IMR-90 (cell line): ENCODE measurements around the gene KLHL33. TPM values are rescaled to one million over a fixed set of nuclear protein-coding genes. Genes with fewer than 3 reads are reported as not detected.

Experiments used
- ATAC-seq: fragments of 200-7000 bp; cut with Tn5 transposase; 2 replicates; pipeline ENCODE4 v1.9.1; 2020; ENCODE audit warnings: low read depth, mild to moderate bottlenecking, moderate library complexity
- BruUV-seq: library from RNA; stranded (reverse); fragments of 400-500 nt; replicated peaks from 2 replicates; lab custom pipeline; 2021; lab: Mats Ljungman, UMichigan
- CTCF ChIA-PET: fragments of 300-600 bp; formaldehyde crosslinking; extraction: SDS; loops from one replicate; lab custom pipeline; 2021; ENCODE audit warnings: antibody characterized with exemption; lab: Yijun Ruan, JAX
- POLR2A ChIA-PET: fragments of 300-600 bp; sonication (Branson Sonifier 250); formaldehyde crosslinking; loops from one replicate; lab custom pipeline; 2022; ENCODE audit warnings: antibody characterized with exemption; ENCODE audit not compliant: unreplicated experiment; lab: Charles Lee
- DNase-seq: peaks from one replicate; pipeline ENCODE4 v3.0.0; 2013
- H2AFZ ChIP-seq: replicated peaks from 2 replicates; pipeline ENCODE3; 2013; ENCODE audit warnings: low read length, mild to moderate bottlenecking; ENCODE audit not compliant: poor library complexity
- H2AK5ac ChIP-seq: 2 replicates; pipeline ENCODE4 v1.6.1; 2013; ENCODE audit warnings: low read depth, low read length, inconsistent platforms
- H2AK9ac ChIP-seq: replicated peaks from 2 replicates; pipeline ENCODE3; 2013; ENCODE audit warnings: mild to moderate bottlenecking, low read depth, low read length, moderate library complexity; ENCODE audit not compliant: poor library complexity
- H2BK120ac ChIP-seq: 2 replicates; pipeline ENCODE4 v1.6.1; 2013; ENCODE audit warnings: low read depth, low read length, inconsistent platforms
- H2BK15ac ChIP-seq: 3 replicates; pipeline ENCODE4 v1.6.1; 2013; ENCODE audit warnings: low read depth, low read length, inconsistent platforms
- H2BK20ac ChIP-seq: 2 replicates; pipeline ENCODE4 v1.6.1; 2013; ENCODE audit warnings: low read depth, mild to moderate bottlenecking, inconsistent platforms, low read length, moderate library complexity
- H2BK5ac ChIP-seq: 2 replicates; pipeline ENCODE4 v1.6.1; 2013; ENCODE audit warnings: mild to moderate bottlenecking, low read depth, low read length, inconsistent platforms; ENCODE audit not compliant: poor library complexity, severe bottlenecking
- H3K14ac ChIP-seq: replicated peaks from 2 replicates; pipeline ENCODE4 v1.6.1; 2013; ENCODE audit warnings: low read depth, low read length, inconsistent platforms
- H3K18ac ChIP-seq: 2 replicates; pipeline ENCODE4 v1.6.1; 2013; ENCODE audit warnings: low read depth, low read length, control low read depth
- H3K23ac ChIP-seq: 2 replicates; pipeline ENCODE4 v1.6.1; 2013; ENCODE audit warnings: low read depth, low read length, inconsistent platforms
- H3K27ac ChIP-seq: 2 replicates; pipeline ENCODE4 v1.5.1; 2013; ENCODE audit warnings: mild to moderate bottlenecking, control low read depth, low read length; ENCODE audit not compliant: insufficient read depth
- H3K27me3 ChIP-seq: 2 replicates; pipeline ENCODE4 v1.6.1; 2013; ENCODE audit warnings: low read length; ENCODE audit not compliant: control insufficient read depth, insufficient read depth
- H3K36me3 ChIP-seq: 2 replicates; pipeline ENCODE4 v1.6.1; 2013; ENCODE audit warnings: low read length, mixed read lengths; ENCODE audit not compliant: control insufficient read depth, insufficient read depth
- H3K4ac ChIP-seq: 2 replicates; pipeline ENCODE4 v1.6.1; 2013; ENCODE audit warnings: low read depth, low read length, inconsistent platforms
- H3K4me1 ChIP-seq: 2 replicates; pipeline ENCODE4 v1.6.1; 2013; ENCODE audit warnings: low read length, mixed read lengths; ENCODE audit not compliant: control insufficient read depth, insufficient read depth
- H3K4me2 ChIP-seq: 2 replicates; pipeline ENCODE4 v1.6.1; 2013; ENCODE audit warnings: low read depth, mild to moderate bottlenecking, control low read depth, low read length, moderate library complexity
- H3K4me3 ChIP-seq: 2 replicates; pipeline ENCODE4 v1.5.1; 2013; ENCODE audit warnings: low read depth, mild to moderate bottlenecking, control low read depth, low read length, moderate library complexity; ENCODE audit not compliant: insufficient read depth
- H3K56ac ChIP-seq: 2 replicates; pipeline ENCODE4 v1.6.1; 2013; ENCODE audit warnings: low read length, inconsistent platforms; ENCODE audit not compliant: insufficient read depth; ENCODE audit errors: extremely low read depth
- H3K79me1 ChIP-seq, 2 experiments: 2 replicates each; pipeline ENCODE4 v1.6.1; 2013; ENCODE audit warnings: low read length in 2 of 2, inconsistent platforms in 1 of 2, low read depth in 1 of 2
- H3K9ac ChIP-seq: 2 replicates; pipeline ENCODE4 v1.6.1; 2013; ENCODE audit warnings: low read depth, low read length, control low read depth
- H3K9me1 ChIP-seq: 2 replicates; pipeline ENCODE4 v1.6.1; 2013; ENCODE audit warnings: low read length, inconsistent platforms; ENCODE audit not compliant: insufficient read depth
- H3K9me3 ChIP-seq: 2 replicates; pipeline ENCODE4 v1.6.1; 2013; ENCODE audit warnings: low read length; ENCODE audit not compliant: control insufficient read depth, insufficient read depth
- H4K20me1 ChIP-seq: 2 replicates; pipeline ENCODE4 v1.6.1; 2013; ENCODE audit warnings: low read length, inconsistent platforms; ENCODE audit not compliant: insufficient read depth
- H4K5ac ChIP-seq: 2 replicates; pipeline ENCODE4 v1.6.1; 2013; ENCODE audit warnings: mild to moderate bottlenecking, low read depth, low read length, control low read depth
- H4K8ac ChIP-seq, 2 experiments: 2 replicates each; pipeline ENCODE4 v1.6.1; 2013; ENCODE audit warnings: low read depth in 2 of 2, low read length in 2 of 2, control low read depth in 1 of 2, inconsistent platforms in 1 of 2
- H4K91ac ChIP-seq: 2 replicates; pipeline ENCODE4 v1.6.1; 2013; ENCODE audit warnings: low read depth, low read length, inconsistent platforms; ENCODE audit not compliant: insufficient read depth
- BHLHE40 ChIP-seq: fragments of 150-350 bp; IDR thresholded peaks from 2 replicates; pipeline ENCODE4 v1.6.1; 2016; ENCODE audit warnings: mild to moderate bottlenecking, low read depth, low read length
- CEBPB ChIP-seq: IDR thresholded peaks from 2 replicates; pipeline ENCODE4 v1.6.1; 2012; ENCODE audit warnings: low read depth, low read length, improper control_type of control experiment
- CHD1 ChIP-seq: IDR thresholded peaks from 2 replicates; pipeline ENCODE4 v1.6.1; 2012; ENCODE audit warnings: low read depth, low read length, improper control_type of control experiment
- ELK1 ChIP-seq: fragments of 150-350 bp; IDR thresholded peaks from 2 replicates; pipeline ENCODE4 v1.6.1; 2016; ENCODE audit warnings: low read depth, mild to moderate bottlenecking, low read length, moderate library complexity, borderline replicate concordance
- FOS ChIP-seq: fragments of 150-350 bp; IDR thresholded peaks from 2 replicates; pipeline ENCODE4 v1.6.1; 2016; ENCODE audit warnings: low read depth, low read length
- MAFK ChIP-seq: IDR thresholded peaks from 2 replicates; pipeline ENCODE4 v1.6.1; 2012; ENCODE audit warnings: low read depth, low read length, improper control_type of control experiment
- MAZ ChIP-seq: IDR thresholded peaks from 2 replicates; pipeline ENCODE4 v1.6.1; 2012; ENCODE audit warnings: low read depth, mild to moderate bottlenecking, low read length, improper control_type of control experiment, moderate library complexity, borderline replicate concordance
- MXI1 ChIP-seq: IDR thresholded peaks from 2 replicates; pipeline ENCODE4 v1.6.1; 2012; ENCODE audit warnings: low read depth, mild to moderate bottlenecking, low read length, moderate library complexity, borderline replicate concordance
- NFE2L2 ChIP-seq: fragments of 150-350 bp; IDR thresholded peaks from 2 replicates; pipeline ENCODE4 v1.6.1; 2016; ENCODE audit warnings: low read depth, mild to moderate bottlenecking, low read length
- POLR2A ChIP-seq: IDR thresholded peaks from 2 replicates; pipeline ENCODE4 v1.6.1; 2012; ENCODE audit warnings: mild to moderate bottlenecking, low read depth, low read length
- RAD21 ChIP-seq: IDR thresholded peaks from 2 replicates; pipeline ENCODE4 v1.6.1; 2012; ENCODE audit warnings: low read length, improper control_type of control experiment
- RCOR1 ChIP-seq: IDR thresholded peaks from 2 replicates; pipeline ENCODE4 v1.6.1; 2012; ENCODE audit warnings: mild to moderate bottlenecking, low read length, improper control_type of control experiment; ENCODE audit not compliant: insufficient replicate concordance
- RFX5 ChIP-seq: IDR thresholded peaks from 2 replicates; pipeline ENCODE4 v1.8.0; 2012; ENCODE audit warnings: low read depth, mild to moderate bottlenecking, low read length, moderate library complexity
- SMC3 ChIP-seq: fragments of 150-350 bp; IDR thresholded peaks from 2 replicates; pipeline ENCODE4 v1.6.1; 2016; ENCODE audit warnings: low read depth, mild to moderate bottlenecking, antibody characterized with exemption, low read length, moderate library complexity
- WGBS, 2 experiments: methylation state at CpG; one replicate each; pipeline versions ENCODE4 v1.1.5 to v1.1.7; 2013; ENCODE audit warnings: missing lambda C conversion rate in 2 of 2; ENCODE audit not compliant: insufficient read length in 1 of 2; ENCODE audit errors: extremely low coverage in 2 of 2; 5-methylcytosine and 5-hydroxymethylcytosine counted together
- dilution Hi-C: fragments of 300-500 bp; cut with HindIII; formaldehyde crosslinking; loops from one replicate; pipeline ENCODE4 v1.14.3; 2018; ENCODE audit warnings: low sequenced_read_pairs; ENCODE audit not compliant: unreplicated experiment
- in situ Hi-C: fragments of 300-500 bp; cut with MboI; formaldehyde crosslinking; loops from 3 replicates; pipeline ENCODE4 v1.14.3; 2019; ENCODE audit warnings: low sequenced_read_pairs, inconsistent platforms, mixed read lengths
- intact Hi-C: fragments of 100-400 bp; cut with micrococcal nuclease; formaldehyde crosslinking; loops from 2 replicates; pipeline ENCODE4 v1.10.0; 2022
- polyA plus RNA-seq, 3 experiments: library from polyadenylated mRNA; depleted of rRNA; stranded (reverse); fragments of >200 nt; gene quantifications; 2 replicates each; pipeline ENCODE4 v1.2.3, GENCODE V29; 2012; ENCODE audit warnings: low replicate concordance in 1 of 3
- total RNA-seq: library from RNA; depleted of rRNA; stranded (reverse); fragments of >200 nt; gene quantifications from 2 replicates; pipeline ENCODE4 v1.2.3, GENCODE V29; 2012
- TF ChIP-seq, protein P1 (sequence below): fragments of 150-350 bp; IDR thresholded peaks from 2 replicates; pipeline ENCODE4 v1.6.1; 2017; ENCODE audit warnings: mild to moderate bottlenecking, antibody characterized with exemption, low read length, low read depth

KLHL33 gene
- total and polyA plus RNA-seq, 2 of the 4 experiments (the other 2 are of a cell fraction) = under 0.01 to 0.03 TPM

DNA sequence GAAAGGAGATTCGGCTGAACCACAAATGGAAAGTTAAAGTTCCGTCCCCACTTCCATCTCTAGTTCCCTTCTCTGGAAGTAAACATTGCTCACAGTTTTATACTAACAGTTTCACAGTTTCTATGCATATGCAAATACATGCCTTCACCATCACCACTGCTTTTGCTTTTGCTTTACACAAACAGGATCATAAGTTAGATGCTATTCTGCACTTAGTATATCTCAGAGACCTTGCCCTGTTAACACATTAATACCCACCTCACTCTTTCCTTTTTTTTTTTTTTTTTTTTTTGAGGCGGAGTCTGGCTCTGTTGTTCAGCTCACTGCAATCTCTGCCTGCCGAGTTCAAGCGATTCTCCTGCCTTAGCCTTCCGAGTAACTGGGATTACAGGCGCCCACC, 23.6 kb downstream of the KLHL33 start:
- Histone ChIP-seq H2BK20ac (no peak overlapping the region; the same call in 1 of the 2 replicates), H2AK5ac (no peak overlapping the region), H2AFZ (no peak overlapping the region), H2BK120ac (peak overlapping the region; percentile 59; the same call in 1 of the 2 replicates), H3K4me3 (peak overlapping the region; percentile 79), H3K4me1 (peaks cover 6% of the 10 kb centered on the region), H3K18ac (peak overlapping the region; percentile 24; the same call in 1 of the 2 replicates), H2BK15ac (no peak overlapping the region), H3K23ac (peak overlapping the region; percentile 41; the same call in 1 of the 2 replicates), H4K8ac (peak overlapping the region; percentile 81 to 90; a peak in 2 of 4 replicates), H4K91ac (no peak overlapping the region), H3K27ac (peak overlapping the region; percentile 98), H3K36me3 (peaks cover 9% of the 10 kb centered on the region), H3K56ac (peak overlapping the region; percentile 68; the same call in 1 of the 2 replicates), H3K4me2 (peak overlapping the region; percentile 95), H4K5ac (peak overlapping the region; percentile 27; the same call in 1 of the 2 replicates), H3K9ac (peak overlapping the region; percentile 86), H2BK5ac (peak overlapping the region; percentile 89), H3K9me3 (no peaks in the 10 kb centered on the region), H3K27me3 (no peaks in the 10 kb centered on the region), H3K4ac (no peak overlapping the region; the same call in 1 of the 2 replicates), H2AK9ac (no peak overlapping the region), H3K79me1 (peaks cover 4 to 34% of the 10 kb centered on the region in 2 experiments; a peak in 3 of 4 replicates), H4K20me1 (no peaks in the 10 kb centered on the region), H3K9me1 (peaks cover 4% of the 10 kb centered on the region; the same call in 1 of the 2 replicates), H3K14ac (peak overlapping the region; percentile 86; the same call in 1 of the 2 replicates)
- no CpG with 5 or more reads among the region's 7 CpGs for WGBS, 2 experiments
- POLR2A ChIA-PET = interaction anchor here (0.6 to 0.7 kb wide), 2 partner anchors 23 to 49 kb away, joined by 7 to 18 read pairs; partner anchors contain the start of gene PIP4P1
- no peak for DNase-seq
- dilution Hi-C loops = no loop called here
- in situ Hi-C loops = loop anchor here (5.0 to 10.0 kb wide), 2 partner anchors 200 to 272 kb away; partner anchors contain the start of genes ANG and RNASE4
- intact Hi-C loops = loop anchor here (1.0 to 2.0 kb wide), 3 partner anchors 44 to 270 kb away; partner anchors contain the start of gene PARP2
- CTCF ChIA-PET = interaction anchor here (0.6 kb wide), 1 partner anchor 218 kb away, joined by 5 read pairs; no protein-coding TSS in a partner anchor
- no TSS peak for BruUV-seq
- peak; percentile 4 for ATAC-seq
- TF ChIP-seq FOS (no peak), CHD1 (no peak), MAFK (no peak), RFX5 (no peak), SMC3 (no peak), MAZ (no peak), BHLHE40 (no peak), POLR2A (no peak), RCOR1 (no peak), RAD21 (no peak), CEBPB (no peak), NFE2L2 (no peak), MXI1 (no peak), ELK1 (no peak)
- TF ChIP-seq, protein P1, sequence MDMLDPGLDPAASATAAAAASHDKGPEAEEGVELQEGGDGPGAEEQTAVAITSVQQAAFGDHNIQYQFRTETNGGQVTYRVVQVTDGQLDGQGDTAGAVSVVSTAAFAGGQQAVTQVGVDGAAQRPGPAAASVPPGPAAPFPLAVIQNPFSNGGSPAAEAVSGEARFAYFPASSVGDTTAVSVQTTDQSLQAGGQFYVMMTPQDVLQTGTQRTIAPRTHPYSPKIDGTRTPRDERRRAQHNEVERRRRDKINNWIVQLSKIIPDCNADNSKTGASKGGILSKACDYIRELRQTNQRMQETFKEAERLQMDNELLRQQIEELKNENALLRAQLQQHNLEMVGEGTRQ = no peak
